GM21528 (cell line): ENCODE measurements around the gene OR51B5.
"Not testable (repeated sequence)": the region's sequence is repeated elsewhere in the genome, so short reads cannot be mapped to it uniquely, and the experiment has no call there.

Experiments
- ATAC-seq: cut with Tn5 transposase; IDR thresholded peaks from one replicate; pipeline ENCODE4 v1.9.1; 2021; ENCODE audit warnings: mild to moderate bottlenecking, moderate library complexity; ENCODE audit not compliant: unreplicated experiment, low FRiP score

OR51B5 gene

DNA sequence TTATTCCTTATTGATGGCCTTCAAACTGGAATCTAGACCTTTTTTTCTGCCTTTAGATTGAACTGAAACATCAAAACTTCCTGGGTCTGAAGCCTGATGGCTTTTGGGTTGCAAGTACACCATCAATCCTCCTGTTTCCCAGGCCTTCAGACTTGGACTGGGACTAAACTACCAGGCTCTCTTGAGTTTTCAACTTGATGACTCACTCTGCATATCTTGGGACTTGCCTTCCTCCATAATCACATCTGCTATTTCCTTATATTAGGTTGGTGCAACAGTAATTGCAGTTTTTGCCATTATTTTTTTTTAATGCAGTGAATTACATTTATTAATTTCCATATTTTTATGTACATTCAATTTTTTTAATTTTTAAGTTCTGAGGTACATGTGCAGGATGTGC lies 7.0 kb downstream of the OR51B5 start:
- ATAC-seq, result no peak

DNA sequence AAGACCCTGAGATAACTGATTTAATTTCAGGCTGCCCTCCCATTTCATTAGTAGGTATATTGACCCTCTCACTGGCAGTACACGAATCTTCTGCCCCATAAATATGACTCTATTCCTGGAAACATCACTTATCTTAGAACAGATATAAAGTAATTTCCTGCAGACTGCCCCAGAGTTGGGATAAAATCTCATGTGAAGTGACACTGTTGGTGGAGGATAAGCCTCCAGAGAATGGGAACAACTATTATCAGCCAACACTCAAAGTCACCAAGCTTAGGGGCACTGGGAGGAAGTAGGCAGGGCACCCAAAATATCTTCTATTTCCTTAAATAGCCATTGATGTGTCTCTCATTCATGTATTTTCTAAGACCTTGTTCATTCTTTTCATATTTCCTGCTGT lies 8.2 kb downstream of the OR51B5 start:
- ATAC-seq, result no peak

DNA sequence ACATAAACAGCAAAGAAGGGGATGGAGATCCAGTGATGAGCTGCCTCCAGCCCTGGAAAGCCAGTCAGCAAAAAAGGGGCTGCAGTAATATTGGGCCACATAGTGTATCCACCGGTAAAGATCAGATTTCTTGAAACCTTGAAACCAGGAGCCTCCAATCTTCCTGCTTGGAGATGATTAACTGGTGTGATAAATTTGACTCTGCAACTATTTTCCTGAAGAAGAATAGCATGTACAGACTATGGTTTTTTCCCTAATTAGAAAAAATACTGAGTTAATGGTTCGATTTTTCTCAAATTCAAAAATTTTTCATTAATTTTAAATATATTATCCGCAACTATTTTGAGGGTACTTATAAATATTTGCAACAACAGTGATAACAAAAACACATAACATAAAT lies 19.1 kb downstream of the OR51B5 start, which contains the start of gene OR51B2:
TSS of gene OR51B2 (minus strand) at position 101 of the 400 bp plus-strand sequence. CDS start at position 101, 0 bp downstream.
- ATAC-seq, result no peak

DNA sequence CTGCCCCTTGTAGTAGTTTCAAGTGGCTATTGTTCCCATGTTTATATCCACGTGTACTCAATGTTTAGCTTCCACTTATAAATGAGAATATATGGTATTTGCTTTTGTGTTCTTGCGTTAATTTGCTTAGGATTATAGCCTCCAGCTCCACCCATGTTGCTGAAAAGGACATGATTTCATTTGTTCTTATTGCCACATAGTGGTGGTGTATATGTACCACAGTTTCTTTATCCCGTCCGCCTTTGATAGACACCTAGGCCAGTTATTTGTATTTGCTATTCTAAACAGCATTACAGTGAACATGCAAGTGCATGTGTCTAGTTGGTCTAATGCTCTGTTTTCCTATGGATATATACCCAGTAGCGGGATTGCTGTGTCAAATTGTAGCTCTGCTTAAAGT lies 26.0 kb downstream of the OR51B5 start:
- ATAC-seq, result no peak

DNA sequence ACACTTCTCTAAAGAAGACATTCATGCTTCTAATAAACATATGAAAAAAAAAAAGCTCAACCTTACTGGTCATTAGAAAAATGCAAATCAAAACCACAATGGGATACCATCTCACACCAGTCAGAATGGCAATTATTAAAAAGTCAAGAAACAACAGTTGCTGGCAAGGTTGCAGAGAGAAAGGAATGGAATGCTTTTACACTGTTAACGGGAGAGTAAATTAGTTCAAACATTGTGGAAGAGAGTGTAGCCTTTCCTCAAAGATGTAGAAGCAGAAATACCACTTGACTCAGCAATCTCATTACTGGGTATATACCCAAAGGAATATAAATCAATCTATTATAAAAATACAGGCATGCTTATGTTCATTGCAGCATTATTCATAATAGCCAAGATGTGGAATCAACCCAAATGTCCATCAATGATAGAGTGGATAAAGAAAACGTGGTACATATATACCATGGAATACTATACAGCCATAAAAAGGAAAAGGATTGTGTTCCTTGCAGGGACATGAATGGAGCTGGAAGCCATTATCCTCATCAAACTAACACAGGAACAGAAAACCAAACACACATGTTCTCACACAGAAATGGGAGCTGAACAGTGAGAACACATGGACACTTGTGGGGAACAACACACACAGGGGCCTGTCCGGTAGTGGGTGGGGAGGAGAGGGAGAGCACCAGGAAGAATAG lies 29.8 kb downstream of the OR51B5 start:
- ATAC-seq, result not testable (repeated sequence)

DNA sequence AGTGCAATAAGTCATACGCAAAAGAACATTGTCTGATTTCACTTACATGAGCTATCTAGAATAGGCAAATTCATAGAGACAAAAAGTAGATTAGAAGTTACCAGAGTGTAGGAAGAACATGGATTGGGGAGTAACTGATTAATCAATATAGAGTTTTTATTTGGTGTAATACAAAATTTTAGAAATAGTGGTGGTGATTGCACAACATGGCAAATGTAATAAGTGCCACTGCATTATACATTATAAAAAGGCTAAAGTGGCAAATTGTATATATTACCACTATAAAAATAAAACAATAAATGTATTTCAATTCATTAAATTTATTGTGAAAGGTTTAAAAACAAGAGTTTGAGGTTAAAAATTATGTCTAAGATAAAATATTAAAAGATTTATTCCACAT lies 32.9 kb downstream of the OR51B5 start:
- ATAC-seq, result no peak

DNA sequence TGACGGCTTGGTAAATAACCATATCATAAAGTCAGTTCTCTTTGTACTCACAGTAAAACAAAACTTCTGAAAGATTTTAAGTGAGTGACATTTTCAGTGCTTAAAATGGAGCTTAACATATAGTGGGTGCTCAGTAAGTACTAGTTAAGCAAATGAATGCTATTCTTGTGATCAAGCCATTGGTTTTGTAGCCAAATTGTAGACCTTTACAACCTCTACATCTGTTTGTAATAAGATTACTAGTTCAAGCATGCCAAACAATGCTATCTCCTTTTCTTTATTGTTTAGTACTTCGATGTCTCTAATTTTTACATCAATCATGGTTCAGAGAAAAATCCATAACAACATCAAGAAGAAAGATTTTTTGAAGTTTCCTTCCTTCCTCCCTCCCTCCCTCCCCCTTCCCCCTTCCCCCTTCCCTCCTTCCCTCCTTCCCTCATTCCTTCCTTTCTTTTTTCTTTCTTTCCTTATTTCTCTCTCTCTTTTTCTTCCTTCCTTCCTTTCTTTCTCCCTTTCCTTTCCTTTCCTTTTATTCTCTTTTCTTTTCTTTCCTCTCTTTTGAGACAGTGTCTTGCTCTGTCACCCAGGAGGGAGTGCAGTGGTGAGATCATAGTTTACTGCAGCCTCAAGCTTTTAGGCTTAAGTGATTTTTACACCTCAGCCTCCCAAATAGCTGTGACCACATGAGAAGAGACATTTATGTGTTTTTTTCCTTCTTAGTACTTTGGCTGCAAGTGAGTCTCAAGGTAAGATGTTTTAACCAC lies 35.9 kb downstream of the OR51B5 start:
- ATAC-seq, result no peak

DNA sequence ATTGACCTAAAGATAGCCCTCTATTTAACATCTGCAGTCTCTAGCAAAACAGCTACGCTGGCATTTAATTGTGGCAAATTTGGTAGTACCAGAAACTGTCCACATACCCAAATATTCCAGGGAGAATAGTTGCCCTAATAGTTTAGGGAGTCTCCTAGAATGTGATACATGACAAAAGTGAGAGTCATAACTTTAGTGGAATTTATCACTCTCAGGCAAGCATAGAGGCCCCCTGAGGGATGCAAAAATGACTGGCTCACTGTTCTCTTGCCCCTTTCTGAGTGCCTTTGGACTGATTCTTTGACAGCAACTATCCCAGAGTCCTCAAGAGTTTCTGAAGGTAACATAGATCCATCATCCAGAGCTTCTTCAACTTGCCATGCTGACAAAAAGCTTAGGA lies 39.3 kb downstream of the OR51B5 start:
- no peak for ATAC-seq

DNA sequence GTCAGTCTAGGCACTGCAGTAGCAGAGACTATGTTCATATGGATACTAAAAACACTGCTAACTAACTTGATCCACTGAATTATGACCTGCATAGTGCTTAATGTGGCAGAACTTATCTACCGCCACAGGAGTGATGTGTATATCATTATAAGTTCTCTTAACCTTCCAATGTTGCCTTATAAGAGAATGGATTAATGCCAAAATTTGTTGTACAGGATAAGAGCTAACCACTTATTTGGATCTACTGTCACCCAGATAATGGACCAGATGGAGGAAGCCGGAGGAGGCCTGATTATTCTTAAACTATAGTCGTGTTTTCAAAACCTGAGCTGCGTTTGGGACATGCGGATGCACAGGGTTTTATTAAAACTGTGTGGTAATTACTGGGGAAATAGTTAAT lies 39.7 kb downstream of the OR51B5 start:
- no peak for ATAC-seq

DNA sequence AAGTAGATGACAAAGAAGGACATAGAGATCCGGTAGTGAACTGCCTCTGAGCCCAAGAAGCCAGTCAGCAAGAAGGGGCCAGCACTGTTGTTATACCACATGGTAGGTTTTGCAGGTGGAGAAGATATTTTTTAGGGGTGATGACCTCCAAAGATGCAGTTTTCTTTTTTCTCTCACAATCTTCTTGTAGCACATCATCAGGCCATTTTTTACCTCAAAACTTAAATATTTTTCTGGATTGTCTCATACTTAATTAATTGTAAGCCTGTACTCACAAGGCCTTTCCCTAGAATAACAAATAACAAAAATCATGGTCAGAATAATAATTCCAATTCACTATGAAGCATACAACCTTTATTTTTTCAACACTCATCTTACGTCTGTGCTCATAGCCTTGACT lies 41.5 kb downstream of the OR51B5 start, which contains the start of gene OR51B4:
TSS of gene OR51B4 (minus strand) at position 101 of the 400 bp plus-strand sequence. CDS start at position 101, 0 bp downstream.
- no peak for ATAC-seq

DNA sequence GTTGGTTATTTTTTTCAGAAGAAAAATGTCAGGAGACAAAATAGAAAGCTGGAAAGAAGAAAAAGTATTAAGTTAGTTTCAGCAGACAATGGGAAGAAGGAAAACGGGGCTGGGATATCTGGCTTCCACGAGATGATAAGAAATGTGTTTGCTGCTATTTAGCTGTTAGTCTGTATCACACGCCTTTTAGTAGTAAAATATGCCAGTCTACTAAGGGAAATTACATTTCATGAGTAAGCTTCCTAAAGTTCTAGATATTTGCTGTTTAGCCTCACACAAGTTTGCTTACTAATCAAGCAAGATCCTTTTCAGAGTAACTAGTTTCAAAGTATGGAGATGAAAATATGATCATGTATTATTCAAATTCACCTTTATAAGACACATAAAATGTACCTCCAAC lies 43.1 kb downstream of the OR51B5 start:
- no peak for ATAC-seq

DNA sequence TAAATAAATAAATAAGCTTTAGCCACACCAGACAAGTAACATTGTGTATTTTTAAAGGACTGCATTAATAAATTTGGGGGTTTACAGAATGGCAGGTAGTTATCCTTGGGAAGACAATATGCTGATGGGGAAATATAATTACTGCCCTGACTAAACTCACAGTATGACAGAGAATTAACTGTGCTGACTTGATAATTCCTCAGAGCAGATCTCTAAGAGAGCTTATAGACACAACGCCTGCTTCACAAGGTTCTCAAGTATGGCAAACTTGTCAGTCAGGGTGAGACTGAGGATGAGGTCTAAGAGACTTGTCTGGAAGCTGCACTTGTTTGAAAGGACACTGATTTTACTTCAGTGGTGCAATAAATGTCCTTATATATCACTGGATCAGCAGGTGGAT lies 44.9 kb downstream of the OR51B5 start:
- ATAC-seq, result no peak

DNA sequence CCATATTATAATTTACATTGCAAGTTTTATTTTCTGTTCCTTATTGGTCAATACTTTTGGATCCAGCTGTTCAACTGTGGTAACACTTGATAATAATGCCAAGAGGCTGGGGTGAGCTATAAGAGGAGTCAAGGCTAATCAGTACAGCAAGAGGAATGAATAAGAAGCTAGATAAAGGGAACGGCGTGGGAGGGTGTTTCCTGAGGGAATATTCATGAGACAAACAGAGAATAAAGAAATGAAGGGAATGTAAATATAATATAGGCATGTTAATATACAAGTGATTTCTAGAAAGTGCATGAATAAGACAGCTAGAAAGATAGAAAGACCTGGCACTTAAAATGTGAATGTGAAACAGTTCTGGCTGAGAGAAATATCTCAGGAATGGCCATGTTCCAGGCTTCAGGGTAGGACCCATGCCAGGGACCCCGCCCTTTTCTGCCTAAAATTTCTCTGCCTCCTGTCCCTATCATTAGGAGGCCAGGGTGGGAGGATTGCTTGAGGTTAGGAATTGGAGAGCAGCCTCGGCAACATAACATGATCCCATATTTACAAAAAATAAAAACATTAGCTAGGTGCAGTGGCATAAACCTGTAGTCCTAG lies 45.5 kb downstream of the OR51B5 start:
- ATAC-seq, result no peak

DNA sequence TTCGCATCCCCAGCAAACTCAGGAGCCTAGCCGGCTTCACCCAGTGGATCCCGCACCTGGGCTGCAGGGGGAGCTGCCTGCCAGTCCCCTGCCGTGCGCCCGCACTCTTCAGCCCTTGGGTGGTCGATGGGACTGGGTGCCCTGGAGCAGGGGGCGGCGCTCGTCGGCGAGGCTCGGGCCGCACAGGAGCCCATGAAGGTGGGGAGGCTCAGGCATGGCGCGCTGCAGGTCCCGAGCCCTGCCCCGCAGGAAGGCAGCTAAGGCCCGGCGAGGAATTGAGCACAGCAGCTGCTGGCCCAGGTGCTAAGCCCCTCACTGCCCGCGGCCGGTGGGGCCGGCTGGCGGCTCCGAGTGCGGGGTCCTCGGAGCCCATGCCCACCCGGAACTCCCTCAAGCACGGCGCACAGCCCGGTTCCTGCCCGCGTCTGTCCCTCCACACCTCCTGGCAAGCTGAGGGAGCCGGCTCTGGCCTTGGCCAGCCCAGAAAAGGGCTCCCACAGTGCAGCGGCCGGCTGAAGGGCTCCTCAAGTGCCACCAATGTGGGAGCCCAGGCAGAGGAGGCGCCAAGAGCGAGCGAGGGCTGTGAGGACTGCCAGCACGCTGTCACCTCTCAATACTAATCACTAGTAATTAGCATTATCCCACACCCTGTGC lies 48.9 kb downstream of the OR51B5 start:
- not testable (repeated sequence) for ATAC-seq

DNA sequence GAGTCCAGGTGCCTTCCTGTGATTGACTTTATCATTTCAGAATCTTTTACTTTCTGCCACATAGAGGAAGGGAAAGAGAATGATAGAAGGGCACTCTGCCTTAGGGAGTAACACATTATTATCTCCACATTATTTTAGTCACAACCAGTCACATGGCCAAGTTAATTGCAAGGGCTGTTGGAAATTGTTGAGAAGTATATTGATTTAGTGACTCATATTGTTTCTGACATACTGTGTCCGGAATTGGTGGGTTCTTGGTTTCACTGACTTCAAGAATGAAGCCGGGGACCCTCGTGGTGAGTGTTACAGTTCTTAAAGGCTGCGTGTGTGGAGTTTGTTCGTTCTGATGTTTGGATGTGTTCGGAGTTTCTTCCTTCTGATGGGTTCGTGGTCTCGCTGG lies 50.3 kb downstream of the OR51B5 start:
- ATAC-seq, result no peak
